HG03457 (cell line): ENCODE data around the gene ITIH6.
"Not testable (repeated sequence)": the region's sequence is repeated elsewhere in the genome, so short reads cannot be mapped to it uniquely, and the experiment has no call there.

Experiments used
- ATAC-seq: cut with Tn5 transposase; IDR thresholded peaks from one replicate; pipeline ENCODE4 v1.9.1; 2021; ENCODE audit warnings: moderate number of reproducible peaks; ENCODE audit not compliant: unreplicated experiment

The ITIH6 gene

GRCh38 chrX:54807524-54808108 is 9.6 kb upstream of the ITIH6 start, which contains the start of gene MAGED2:
Gene MAGED2 (plus strand): TSS chrX:54807745. CDS start chrX:54809332, 1,587 bp downstream.
- no peak for ATAC-seq

GRCh38 chrX:54799046-54799445 is 991 bp upstream of the ITIH6 start:
- ATAC-seq: no peak

GRCh38 chrX:54794795-54795194 is 3.3 kb downstream of the ITIH6 start:
- ATAC-seq: no peak

GRCh38 chrX:54794028-54794427 is 4.0 kb downstream of the ITIH6 start:
- no peak for ATAC-seq

GRCh38 chrX:54789405-54789804 is 8.7 kb downstream of the ITIH6 start:
- not testable (repeated sequence) for ATAC-seq

GRCh38 chrX:54788446-54788845 is 9.6 kb downstream of the ITIH6 start:
- no peak for ATAC-seq

- no peak for ATAC-seq
These were observed 11.1 kb downstream of the ITIH6 start for GRCh38 chrX:54786967-54787366.

- no peak for ATAC-seq
These were observed 12.2 kb downstream of the ITIH6 start for GRCh38 chrX:54785901-54786300.

- no peak for ATAC-seq
These were observed 20.9 kb downstream of the ITIH6 start for GRCh38 chrX:54776987-54777672.

- no peak for ATAC-seq
These were observed 22.0 kb downstream of the ITIH6 start for GRCh38 chrX:54776061-54776460.

GRCh38 chrX:54774391-54775094 is 23.5 kb downstream of the ITIH6 start:
- ATAC-seq: not testable (repeated sequence)

GRCh38 chrX:54758114-54759055 is 39.7 kb downstream of the ITIH6 start:
- ATAC-seq: no peak

- no peak for ATAC-seq
These were observed 43.2 kb downstream of the ITIH6 start for GRCh38 chrX:54754854-54755253.

GRCh38 chrX:54748626-54749025 is 49.4 kb downstream of the ITIH6 start:
- no peak for ATAC-seq

- no peak for ATAC-seq
These were observed 50.2 kb downstream of the ITIH6 start for GRCh38 chrX:54747733-54748393.

- ATAC-seq: no peak
These were observed 51.1 kb downstream of the ITIH6 start for GRCh38 chrX:54746928-54747327.

GRCh38 chrX:54745676-54746075 is 52.4 kb downstream of the ITIH6 start:
- ATAC-seq: no peak

- not testable (repeated sequence) for ATAC-seq
These were observed 59.5 kb downstream of the ITIH6 start for GRCh38 chrX:54738567-54738966.

GRCh38 chrX:54736298-54736942 is 61.6 kb downstream of the ITIH6 start:
- not testable (repeated sequence) for ATAC-seq

GRCh38 chrX:54721424-54721823 is 76.6 kb downstream of the ITIH6 start:
- ATAC-seq: no peak
